ENCODE results near the gene KLHL29.
A peak's percentile ranks its signal among the peaks of the same experiment; 100 is the strongest.

The KLHL29 gene

GRCh38 chr2:23606196-23606595 lies 221.2 kb downstream of the KLHL29 start:
- ChIA-PET CTCF (no interaction called here), POLR2A (ENCODE audit: low non-redundant PET) (no interaction called here)
- H3K27ac ChIP-seq = no peak overlapping the region
- no peak for DNase-seq (ENCODE audit: low spot score)
- TF ChIP-seq CTCF (conservative IDR thresholded peaks at IDR 0.05; ENCODE audit: low read depth) = no peak

- ChIA-PET CTCF (no interaction called here), POLR2A (ENCODE audit: low non-redundant PET) (no interaction called here)
- no peak overlapping the region for H3K27ac ChIP-seq
- peak; percentile 9 for DNase-seq (ENCODE audit: low spot score)
- TF ChIP-seq CTCF (conservative IDR thresholded peaks at IDR 0.05; ENCODE audit: low read depth) = no peak
Observed at GRCh38 chr2:23606968-23607367, 222.0 kb downstream of the KLHL29 start.

- no peak for TF ChIP-seq CTCF (conservative IDR thresholded peaks at IDR 0.05; ENCODE audit: low read depth)
- CTCF ChIA-PET = no interaction called here
- DNase-seq (ENCODE audit: low spot score) = no peak
- H3K27ac ChIP-seq = no peak overlapping the region
- POLR2A ChIA-PET (ENCODE audit: low non-redundant PET) = no interaction called here
Observed at GRCh38 chr2:23607925-23608324, 222.9 kb downstream of the KLHL29 start.

- CTCF ChIA-PET = no interaction called here
- H3K27ac ChIP-seq = no peak overlapping the region
- no peak for DNase-seq (ENCODE audit: low spot score)
- no peak for TF ChIP-seq CTCF (conservative IDR thresholded peaks at IDR 0.05; ENCODE audit: low read depth)
- POLR2A ChIA-PET (ENCODE audit: low non-redundant PET) = no interaction called here
Observed at GRCh38 chr2:23609254-23609653, 224.3 kb downstream of the KLHL29 start.

- CTCF ChIA-PET = no interaction called here
- no peak for TF ChIP-seq CTCF (conservative IDR thresholded peaks at IDR 0.05; ENCODE audit: low read depth)
- H3K27ac ChIP-seq = no peak overlapping the region
- POLR2A ChIA-PET (ENCODE audit: low non-redundant PET) = no interaction called here
- no peak for DNase-seq (ENCODE audit: low spot score)
Observed at GRCh38 chr2:23611839-23612238, 226.9 kb downstream of the KLHL29 start.

GRCh38 chr2:23614701-23615100 lies 229.7 kb downstream of the KLHL29 start:
- TF ChIP-seq CTCF (conservative IDR thresholded peaks at IDR 0.05; ENCODE audit: low read depth) = no peak

More at GRCh38 chr2:23614701-23615100, 229.7 kb downstream of the KLHL29 start:
- H3K27ac ChIP-seq = no peak overlapping the region
- no peak for DNase-seq (ENCODE audit: low spot score)
- CTCF ChIA-PET = no interaction called here
- POLR2A ChIA-PET (ENCODE audit: low non-redundant PET) = no interaction called here

All from RWPE1 (cell line).